COLO829 (cell line): ENCODE data around the gene BMP6.

Source experiments
- DNase-seq: peaks from one replicate; pipeline ENCODE4 v3.0.0; 2012; ENCODE audit warnings: low spot score

The BMP6 gene

GRCh38 chr6:7720346-7720745, 5.6 kb upstream of the BMP6 start:
- no peak for DNase-seq

- DNase-seq = peak; percentile 69
These were observed 4.2 kb upstream of the BMP6 start for GRCh38 chr6:7721649-7722048.

- DNase-seq = peak; percentile 82
These were observed 2.9 kb upstream of the BMP6 start for GRCh38 chr6:7723041-7723447.

GRCh38 chr6:7723554-7723953, 2.3 kb upstream of the BMP6 start:
- no peak for DNase-seq

GRCh38 chr6:7725412-7725811, 487 bp upstream of the BMP6 start:
- no peak for DNase-seq

- no peak for DNase-seq
These were observed 652 bp downstream of the BMP6 start for GRCh38 chr6:7726416-7727085.

- no peak for DNase-seq
These were observed 1.4 kb downstream of the BMP6 start for GRCh38 chr6:7727086-7727945.

- DNase-seq = no peak
These were observed 2.3 kb downstream of the BMP6 start for GRCh38 chr6:7727946-7728854.

GRCh38 chr6:7728855-7729590, 3.1 kb downstream of the BMP6 start:
- DNase-seq = no peak

GRCh38 chr6:7730001-7730783, 4.3 kb downstream of the BMP6 start:
- DNase-seq = no peak

- no peak for DNase-seq
These were observed 4.9 kb downstream of the BMP6 start for GRCh38 chr6:7730784-7731227.

- no peak for DNase-seq
These were observed 5.4 kb downstream of the BMP6 start for GRCh38 chr6:7731294-7731693.

- DNase-seq = no peak
These were observed 6.3 kb downstream of the BMP6 start for GRCh38 chr6:7732228-7732627.

GRCh38 chr6:7734707-7735383, 8.9 kb downstream of the BMP6 start:
- DNase-seq = no peak

GRCh38 chr6:7737106-7737505, 11.2 kb downstream of the BMP6 start:
- DNase-seq = no peak

- DNase-seq = no peak
These were observed 12.0 kb downstream of the BMP6 start for GRCh38 chr6:7737867-7738266.

GRCh38 chr6:7742223-7742785, 16.4 kb downstream of the BMP6 start:
- no peak for DNase-seq

GRCh38 chr6:7745942-7746341, 20.0 kb downstream of the BMP6 start:
- DNase-seq = no peak

GRCh38 chr6:7747016-7747415, 21.1 kb downstream of the BMP6 start:
- DNase-seq = no peak

GRCh38 chr6:7747433-7747832, 21.5 kb downstream of the BMP6 start:
- DNase-seq = no peak
